ENCODE data around the gene CDK9.

CDK9 gene

DNA sequence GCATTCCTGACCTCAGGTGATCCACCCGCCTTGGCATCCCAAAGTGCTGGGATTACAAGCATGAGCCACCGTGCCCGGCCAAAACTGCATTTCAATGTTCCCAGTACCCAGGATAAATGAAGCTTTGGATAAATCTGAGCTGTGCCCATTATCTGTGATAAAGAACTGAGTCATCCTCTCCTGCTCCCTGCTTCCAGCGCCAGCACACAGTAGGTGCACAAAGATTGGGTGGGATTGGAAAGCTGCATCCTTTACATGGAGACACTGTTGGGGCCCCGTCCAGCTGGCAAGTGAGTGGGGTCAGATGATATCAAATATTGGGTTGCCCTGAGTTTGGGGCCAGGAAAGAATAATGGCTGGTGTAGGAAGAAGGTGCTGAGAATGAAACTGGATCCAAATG is 24.8 kb upstream of the CDK9 start:
- no peaks in the 10 kb centered on the region for H3K36me3 ChIP-seq
- no peaks in the 10 kb centered on the region for H3K27me3 ChIP-seq (ENCODE audit: insufficient read depth, low read depth, severe bottlenecking)
- TF ChIP-seq, protein P1, sequence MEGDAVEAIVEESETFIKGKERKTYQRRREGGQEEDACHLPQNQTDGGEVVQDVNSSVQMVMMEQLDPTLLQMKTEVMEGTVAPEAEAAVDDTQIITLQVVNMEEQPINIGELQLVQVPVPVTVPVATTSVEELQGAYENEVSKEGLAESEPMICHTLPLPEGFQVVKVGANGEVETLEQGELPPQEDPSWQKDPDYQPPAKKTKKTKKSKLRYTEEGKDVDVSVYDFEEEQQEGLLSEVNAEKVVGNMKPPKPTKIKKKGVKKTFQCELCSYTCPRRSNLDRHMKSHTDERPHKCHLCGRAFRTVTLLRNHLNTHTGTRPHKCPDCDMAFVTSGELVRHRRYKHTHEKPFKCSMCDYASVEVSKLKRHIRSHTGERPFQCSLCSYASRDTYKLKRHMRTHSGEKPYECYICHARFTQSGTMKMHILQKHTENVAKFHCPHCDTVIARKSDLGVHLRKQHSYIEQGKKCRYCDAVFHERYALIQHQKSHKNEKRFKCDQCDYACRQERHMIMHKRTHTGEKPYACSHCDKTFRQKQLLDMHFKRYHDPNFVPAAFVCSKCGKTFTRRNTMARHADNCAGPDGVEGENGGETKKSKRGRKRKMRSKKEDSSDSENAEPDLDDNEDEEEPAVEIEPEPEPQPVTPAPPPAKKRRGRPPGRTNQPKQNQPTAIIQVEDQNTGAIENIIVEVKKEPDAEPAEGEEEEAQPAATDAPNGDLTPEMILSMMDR (IDR thresholded peaks at IDR 0.05; ENCODE audit: low read depth, low read length), result no peak
- no peak for DNase-seq
- H3K27ac ChIP-seq, result no peak overlapping the region
- H3K4me3 ChIP-seq (ENCODE audit: low read depth, low read length), result no peak overlapping the region
- H3K9me3 ChIP-seq (ENCODE audit: severe bottlenecking), result peaks cover 4% of the 10 kb centered on the region

DNA sequence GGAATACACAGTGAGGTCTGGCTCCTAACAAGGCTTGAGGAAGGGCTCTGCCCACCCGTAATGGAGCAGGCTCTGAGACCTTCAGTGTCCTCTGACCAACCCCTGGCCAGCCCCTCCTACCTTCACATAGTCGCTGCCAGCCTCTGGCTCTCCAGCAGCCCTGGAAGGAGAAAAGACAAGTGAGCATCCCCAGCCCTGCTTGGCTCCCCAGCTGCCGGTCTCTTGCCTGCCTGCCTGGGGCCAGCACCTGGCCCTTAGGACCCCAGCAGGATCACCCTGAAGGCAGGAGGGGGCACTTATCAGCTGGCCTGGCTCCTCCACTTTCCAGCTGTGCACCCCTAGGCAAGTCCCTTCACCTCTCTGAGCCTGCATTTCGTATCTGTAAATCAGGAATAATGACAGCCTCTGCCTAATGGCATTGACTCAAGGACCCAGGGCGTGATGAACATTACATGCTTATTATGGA is 24.3 kb upstream of the CDK9 start:
- TF ChIP-seq, protein P1 (IDR thresholded peaks at IDR 0.05; ENCODE audit: low read depth, low read length), result no peak
- Histone ChIP-seq H3K36me3 (no peaks in the 10 kb centered on the region), H3K9me3 (ENCODE audit: severe bottlenecking) (peaks cover 4% of the 10 kb centered on the region), H3K4me3 (ENCODE audit: low read depth, low read length) (no peak overlapping the region), H3K27me3 (ENCODE audit: insufficient read depth, low read depth, severe bottlenecking) (no peaks in the 10 kb centered on the region), H3K27ac (no peak overlapping the region)
- DNase-seq, result no peak

DNA sequence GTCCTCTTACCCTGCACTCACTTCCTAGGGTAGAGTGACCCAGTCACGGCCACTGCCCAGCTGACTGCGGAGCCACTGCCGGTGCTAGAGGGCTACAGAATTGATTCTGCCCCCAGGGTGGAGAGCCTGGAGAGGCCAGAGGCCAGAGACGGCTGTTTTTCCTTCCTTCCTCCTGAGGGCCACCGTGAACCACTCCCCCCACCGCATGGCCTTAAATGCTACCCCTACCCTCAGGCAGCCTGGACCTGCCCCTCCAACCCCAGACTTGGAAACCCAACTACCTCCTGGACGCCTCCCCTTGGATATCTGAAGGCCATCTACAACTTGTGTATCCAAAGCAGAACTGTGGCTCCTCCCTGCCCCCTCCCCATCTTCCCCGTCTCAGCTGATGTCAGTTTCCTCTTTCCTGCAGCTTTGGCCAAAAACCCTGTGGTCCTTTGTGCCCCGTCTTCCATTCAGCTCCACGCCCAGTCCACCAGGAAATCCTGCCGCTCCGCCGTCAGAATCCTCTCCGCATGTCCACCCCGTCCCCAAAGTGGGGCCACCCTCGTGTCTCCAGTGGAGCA is 23.6 kb upstream of the CDK9 start:
- H3K9me3 ChIP-seq (ENCODE audit: severe bottlenecking), result peaks cover 4% of the 10 kb centered on the region
- DNase-seq, result no peak
- no peak overlapping the region for H3K4me3 ChIP-seq (ENCODE audit: low read depth, low read length)
- no peak overlapping the region for H3K27ac ChIP-seq
- TF ChIP-seq, protein P1 (IDR thresholded peaks at IDR 0.05; ENCODE audit: low read depth, low read length), result no peak
- no peaks in the 10 kb centered on the region for H3K27me3 ChIP-seq (ENCODE audit: insufficient read depth, low read depth, severe bottlenecking)
- no peaks in the 10 kb centered on the region for H3K36me3 ChIP-seq

DNA sequence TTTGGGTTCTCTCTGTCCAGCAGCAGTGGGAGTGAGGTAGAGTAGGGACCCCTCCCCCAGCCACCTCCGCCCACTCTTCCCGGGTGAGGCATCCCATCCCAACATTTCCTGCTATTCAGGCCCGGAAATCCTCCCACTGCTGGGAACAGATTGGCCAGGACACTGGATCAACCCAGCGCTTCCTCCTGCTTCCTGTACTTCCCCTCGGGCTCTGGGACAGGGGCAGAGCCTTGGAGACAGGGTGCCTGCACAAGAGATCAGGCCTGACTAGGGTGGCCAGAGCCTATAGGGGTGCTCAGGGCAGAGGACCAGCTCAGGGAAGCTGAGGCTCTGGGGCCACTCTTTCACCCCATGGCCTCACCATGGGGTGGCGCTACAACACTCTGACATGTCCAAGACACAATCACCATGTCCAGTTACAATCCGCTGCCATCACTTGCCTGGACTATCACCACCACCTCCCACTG is 21.9 kb upstream of the CDK9 start:
- Histone ChIP-seq H3K36me3 (no peaks in the 10 kb centered on the region), H3K27me3 (ENCODE audit: insufficient read depth, low read depth, severe bottlenecking) (no peaks in the 10 kb centered on the region), H3K9me3 (ENCODE audit: severe bottlenecking) (peaks cover 4% of the 10 kb centered on the region), H3K4me3 (ENCODE audit: low read depth, low read length) (no peak overlapping the region), H3K27ac (no peak overlapping the region)
- TF ChIP-seq, protein P1 (IDR thresholded peaks at IDR 0.05; ENCODE audit: low read depth, low read length), result peak; percentile 91
- peak; percentile 79 for DNase-seq

DNA sequence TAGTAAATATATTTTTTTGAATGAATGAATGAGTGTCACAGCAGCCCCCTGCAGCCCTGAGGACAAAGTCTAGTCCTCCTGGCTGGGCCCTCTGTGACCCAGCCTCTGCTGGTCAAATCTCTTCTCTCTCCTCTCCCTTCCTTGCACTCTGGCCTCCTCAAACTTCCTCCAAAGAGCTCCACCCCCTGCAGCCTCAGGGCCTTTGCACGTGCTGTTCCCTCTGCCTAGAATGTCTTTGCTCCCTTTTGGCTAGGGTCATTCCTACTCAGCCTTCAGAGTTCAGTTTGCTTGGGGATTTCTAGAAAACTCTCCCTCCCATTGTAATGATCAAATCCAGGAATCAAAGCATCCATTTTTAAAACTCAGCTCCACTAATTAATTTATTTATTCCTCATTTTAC is 20.4 kb upstream of the CDK9 start:
- no peak overlapping the region for H3K4me3 ChIP-seq (ENCODE audit: low read depth, low read length)
- H3K9me3 ChIP-seq (ENCODE audit: severe bottlenecking), result peaks cover 4% of the 10 kb centered on the region
- no peaks in the 10 kb centered on the region for H3K36me3 ChIP-seq
- H3K27ac ChIP-seq, result no peak overlapping the region
- DNase-seq, result no peak
- H3K27me3 ChIP-seq (ENCODE audit: insufficient read depth, low read depth, severe bottlenecking), result no peaks in the 10 kb centered on the region
- TF ChIP-seq, protein P1 (IDR thresholded peaks at IDR 0.05; ENCODE audit: low read depth, low read length), result no peak

DNA sequence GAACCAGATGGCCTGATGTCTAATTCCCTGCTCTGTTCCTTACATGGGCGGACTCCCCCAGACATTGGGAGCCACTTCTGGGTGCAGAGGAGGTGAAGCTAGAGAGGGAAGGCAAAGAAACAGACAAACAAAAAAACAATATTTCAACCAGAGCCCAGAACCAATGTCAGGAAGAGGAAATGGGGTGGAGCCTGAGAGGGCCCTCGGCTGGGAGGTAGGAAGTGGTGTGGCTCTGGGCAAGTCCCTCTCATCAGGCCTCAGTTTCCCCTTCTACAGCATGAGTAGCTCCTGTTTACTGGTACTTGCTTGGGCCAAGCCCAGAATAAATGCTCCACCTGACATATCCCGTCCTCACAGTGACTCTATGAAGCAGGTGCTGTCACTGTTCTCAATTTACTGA is 18.4 kb upstream of the CDK9 start:
- H3K9me3 ChIP-seq (ENCODE audit: severe bottlenecking), result peaks cover 4% of the 10 kb centered on the region
- TF ChIP-seq, protein P1 (IDR thresholded peaks at IDR 0.05; ENCODE audit: low read depth, low read length), result no peak
- H3K27ac ChIP-seq, result 0 out of 2 replicates have a peak overlapping the region, but pooled peaks have one; percentile 6
- DNase-seq, result peak; percentile 61
- H3K27me3 ChIP-seq (ENCODE audit: insufficient read depth, low read depth, severe bottlenecking), result no peaks in the 10 kb centered on the region
- no peak overlapping the region for H3K4me3 ChIP-seq (ENCODE audit: low read depth, low read length)
- H3K36me3 ChIP-seq, result no peaks in the 10 kb centered on the region
